ENCODE data around the gene KIF20B.

Gene KIF20B

GRCh38 chr10:89701242-89702120 is at the start of gene KIF20B:
Gene KIF20B (plus strand): TSS chr10:89701590. CDS start chr10:89705295, 3,705 bp downstream.
- peak; percentile 91 for DNase-seq

- no peak for DNase-seq
Observed at GRCh38 chr10:89651916-89652573, 49.3 kb upstream of the KIF20B start.

- DNase-seq = no peak
Observed at GRCh38 chr10:89652806-89653370, 48.5 kb upstream of the KIF20B start.

GRCh38 chr10:89653410-89653869 is 48.0 kb upstream of the KIF20B start:
- no peak for DNase-seq

- no peak for DNase-seq
Observed at GRCh38 chr10:89655722-89656121, 45.7 kb upstream of the KIF20B start.

GRCh38 chr10:89657302-89657701 is 44.1 kb upstream of the KIF20B start:
- no peak for DNase-seq

GRCh38 chr10:89659143-89660131 is 42.0 kb upstream of the KIF20B start:
- DNase-seq = no peak

- DNase-seq = no peak
Observed at GRCh38 chr10:89662596-89662995, 38.8 kb upstream of the KIF20B start.

GRCh38 chr10:89663144-89663543 is 38.2 kb upstream of the KIF20B start:
- no peak for DNase-seq

GRCh38 chr10:89664203-89664602 is 37.2 kb upstream of the KIF20B start:
- DNase-seq = no peak

GRCh38 chr10:89665302-89665701 is 36.1 kb upstream of the KIF20B start:
- no peak for DNase-seq

GRCh38 chr10:89666138-89666537 is 35.3 kb upstream of the KIF20B start:
- no peak for DNase-seq

- no peak for DNase-seq
Observed at GRCh38 chr10:89668386-89669071, 32.9 kb upstream of the KIF20B start.

- no peak for DNase-seq
Observed at GRCh38 chr10:89669985-89670384, 31.4 kb upstream of the KIF20B start.

GRCh38 chr10:89670926-89671325 is 30.5 kb upstream of the KIF20B start:
- DNase-seq = no peak

GRCh38 chr10:89677341-89677740 is 24.0 kb upstream of the KIF20B start:
- DNase-seq = no peak

GRCh38 chr10:89679986-89680385 is 21.4 kb upstream of the KIF20B start:
- DNase-seq = no peak

GRCh38 chr10:89683883-89684282 is 17.5 kb upstream of the KIF20B start:
- DNase-seq = no peak

GRCh38 chr10:89684604-89685003 is 16.8 kb upstream of the KIF20B start:
- no peak for DNase-seq

- DNase-seq = no peak
Observed at GRCh38 chr10:89685936-89686335, 15.5 kb upstream of the KIF20B start.

GRCh38 chr10:89690027-89690426 is 11.4 kb upstream of the KIF20B start:
- DNase-seq = no peak

GRCh38 chr10:89692416-89692815 is 9.0 kb upstream of the KIF20B start:
- DNase-seq = no peak
